Spleen (tissue), 11 donors: ENCODE results near the gene SCNN1A. TPM values are rescaled to one million over a fixed set of nuclear protein-coding genes. Genes with fewer than 3 reads are reported as not detected.

Experiments
- DNase-seq: peaks from one replicate; pipeline ENCODE4 v3.0.0-alpha.2; 2020
- H3K27ac ChIP-seq, 8 donors: fragments of 200-600 bp; sonication (generic) in 7 of 8; 1 replicate in 4 of 8; 2 replicates in 4 of 8; pipeline versions ENCODE4 v1.5.0 to v1.8.0; 2016 to 2021; ENCODE audit warnings: inconsistent platforms in 4 of 8, mild to moderate bottlenecking in 4 of 8, moderate library complexity in 1 of 8
- H3K27me3 ChIP-seq, 7 donors: fragments of 200-600 bp; sonication (generic) in 6 of 7; replicated peaks in 1 of 7; 1 replicate in 4 of 7; 2 replicates in 3 of 7; pipeline versions ENCODE4 v1.5.0 to v1.8.0; 2016 to 2021; ENCODE audit warnings: inconsistent platforms in 3 of 7, mild to moderate bottlenecking in 1 of 7
- H3K36me3 ChIP-seq, 6 donors: fragments of 200-600 bp; sonication (generic) in 5 of 6; 1 replicate in 4 of 6; 2 replicates in 2 of 6; pipeline versions ENCODE4 v1.5.0 to v1.8.0; 2016 to 2021; ENCODE audit warnings: inconsistent platforms in 2 of 6
- H3K4me1 ChIP-seq, 6 donors: fragments of 200-600 bp; sonication (generic) in 5 of 6; 1 replicate in 3 of 6; 2 replicates in 3 of 6; pipeline versions ENCODE4 v1.5.0 to v1.8.0; 2016 to 2021; ENCODE audit warnings: inconsistent platforms in 3 of 6
- H3K4me3 ChIP-seq, 8 donors: fragments of 200-600 bp; sonication (generic) in 7 of 8; 1 replicate in 4 of 8; 2 replicates in 4 of 8; pipeline versions ENCODE4 v1.5.0 to v1.8.0; 2016 to 2021; ENCODE audit warnings: inconsistent platforms in 4 of 8, mild to moderate bottlenecking in 4 of 8, moderate library complexity in 2 of 8
- H3K9me3 ChIP-seq, 8 donors: fragments of 200-600 bp; sonication (generic) in 7 of 8; 1 replicate in 4 of 8; 2 replicates in 4 of 8; pipeline versions ENCODE4 v1.5.0 to v1.8.0; 2016 to 2021; ENCODE audit warnings: inconsistent platforms in 4 of 8
- POLR2A ChIP-seq, 3 donors: fragments of 450-650 bp; IDR thresholded peaks; one replicate each; pipeline ENCODE4 v1.5.1; 2017; ENCODE audit warnings: antibody characterized with exemption in 3 of 3, mild to moderate bottlenecking in 1 of 3
- POLR2AphosphoS5 ChIP-seq, 3 donors: sonication (generic); formaldehyde crosslinking; IDR thresholded peaks; one replicate each; pipeline ENCODE4 v1.5.1; 2017; ENCODE audit warnings: antibody characterized with exemption in 3 of 3
- WGBS, 5 donors: extraction: QIAGEN DNeasy Blood & Tissue Kit in 3 of 5; methylation state at CpG; one replicate each; pipeline versions ENCODE4 v1.1.5 to v1.1.7; 2013 to 2018; 5-methylcytosine and 5-hydroxymethylcytosine counted together
- intact Hi-C: fragments of 100-400 bp; cut with DNase I; formaldehyde crosslinking; loops from one replicate; pipeline ENCODE4 v1.15.0; 2023; ENCODE audit warnings: low total_unique reads
- polyA plus RNA-seq, 3 donors: library from polyadenylated mRNA; stranded (reverse); fragments of 200-250 nt; gene quantifications; one replicate each; pipeline ENCODE4 v1.2.1, GENCODE V29; 2013
- total RNA-seq, 7 donors: library from RNA; depleted of rRNA in 3 of 7; stranded (reverse); fragments of >200 nt in 3 of 7; fragmentation: NEBNext Ultra II Directional in 4 of 7; extraction: Animal tissue kit (Norgen Biotek cat#: 25700) in 4 of 7; gene quantifications; one replicate each; pipeline versions ENCODE4 v1.1.0 to v1.2.1, GENCODE V29; 2016 to 2021
- TF ChIP-seq, protein P1 (sequence below), 11 experiments: fragments of 200-600 bp in 7 of 11; fragments of 450-650 bp in 4 of 11; sonication (generic) in 4 of 11; IDR thresholded peaks in 8 of 11; conservative IDR thresholded peaks in 3 of 11; 1 replicate in 7 of 11; 2 replicates in 4 of 11; pipeline versions ENCODE4 v1.4.0 to v1.8.0; 2016 to 2021; ENCODE audit warnings: antibody characterized with exemption in 11 of 11, inconsistent platforms in 4 of 11, mild to moderate bottlenecking in 1 of 11
- donor health status: healthy with polysubstance abuse.
- donor health status: DM: no; HTN: no; CAD: no; lungs with moderate emphysema.
- donor health status: DM: no; HTN: no; CAD: no.
- donor health status: Bipolar disorder and iron deficiency.
- donor health status: healthy.
- donor health status: DM: no; HTN: no; CAD: no.
- donor health status: DM: yes; HTN: yes; CAD: no.

The SCNN1A gene
- total and polyA plus RNA-seq, 10 donors: 0.17 to 8.6 (median 1.4) TPM

DNA sequence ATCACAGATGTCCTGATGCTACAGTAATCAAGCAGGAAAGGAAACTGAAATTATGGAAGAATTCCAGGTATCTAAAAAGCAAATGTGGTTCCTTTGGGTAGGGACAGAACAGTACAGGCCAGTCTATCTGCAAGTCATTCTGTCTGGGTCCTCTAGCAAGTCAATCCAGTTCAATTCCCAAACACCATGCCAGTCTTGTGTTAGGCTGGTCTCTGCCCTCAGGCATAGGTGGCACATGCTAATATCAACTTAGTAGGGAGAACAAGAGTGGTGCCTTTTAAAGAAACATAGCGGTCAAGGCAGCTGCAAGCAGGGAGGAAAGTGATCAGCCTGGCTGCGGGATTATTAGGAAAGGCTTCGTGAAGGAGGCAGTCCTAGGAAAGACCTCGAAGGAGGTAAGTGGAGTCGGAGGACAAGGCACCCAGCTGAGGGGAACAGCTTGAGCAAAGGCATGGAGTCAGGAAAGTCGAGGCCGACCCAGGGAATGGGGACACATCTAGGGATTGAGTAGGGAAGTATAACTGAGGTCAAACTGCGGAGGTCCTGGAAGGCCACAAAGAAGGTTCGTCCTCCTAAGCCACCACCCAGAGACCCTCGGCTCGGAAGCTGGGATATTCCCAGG lies 68.7 kb downstream of the SCNN1A start:
- 83 to 94% (median 92%) methylated on average over 11 of the region's 11 CpGs for WGBS, 5 donors
- no peaks in the 10 kb centered on the region for H3K9me3 ChIP-seq
- TF ChIP-seq POLR2AphosphoS5 (IDR thresholded peaks at IDR 0.05): no peak
- TF ChIP-seq, protein P1, sequence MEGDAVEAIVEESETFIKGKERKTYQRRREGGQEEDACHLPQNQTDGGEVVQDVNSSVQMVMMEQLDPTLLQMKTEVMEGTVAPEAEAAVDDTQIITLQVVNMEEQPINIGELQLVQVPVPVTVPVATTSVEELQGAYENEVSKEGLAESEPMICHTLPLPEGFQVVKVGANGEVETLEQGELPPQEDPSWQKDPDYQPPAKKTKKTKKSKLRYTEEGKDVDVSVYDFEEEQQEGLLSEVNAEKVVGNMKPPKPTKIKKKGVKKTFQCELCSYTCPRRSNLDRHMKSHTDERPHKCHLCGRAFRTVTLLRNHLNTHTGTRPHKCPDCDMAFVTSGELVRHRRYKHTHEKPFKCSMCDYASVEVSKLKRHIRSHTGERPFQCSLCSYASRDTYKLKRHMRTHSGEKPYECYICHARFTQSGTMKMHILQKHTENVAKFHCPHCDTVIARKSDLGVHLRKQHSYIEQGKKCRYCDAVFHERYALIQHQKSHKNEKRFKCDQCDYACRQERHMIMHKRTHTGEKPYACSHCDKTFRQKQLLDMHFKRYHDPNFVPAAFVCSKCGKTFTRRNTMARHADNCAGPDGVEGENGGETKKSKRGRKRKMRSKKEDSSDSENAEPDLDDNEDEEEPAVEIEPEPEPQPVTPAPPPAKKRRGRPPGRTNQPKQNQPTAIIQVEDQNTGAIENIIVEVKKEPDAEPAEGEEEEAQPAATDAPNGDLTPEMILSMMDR (IDR thresholded peaks at IDR 0.05 in 8 of 11, conservative IDR thresholded peaks at IDR 0.05 in 3 of 11): no peak
- TF ChIP-seq POLR2A (IDR thresholded peaks at IDR 0.05): no peak
- H3K36me3 ChIP-seq: no peaks in the 10 kb centered on the region
- DNase-seq: peak; percentile 40
- H3K27ac ChIP-seq: no peak overlapping the region
- no peak overlapping the region for H3K4me3 ChIP-seq
- peaks cover 0 to 31% (median 16%) of the 10 kb centered on the region in 6 donors for H3K4me1 ChIP-seq
- H3K27me3 ChIP-seq: peaks cover 0 to 54% (median 17%) of the 10 kb centered on the region in 7 donors
- intact Hi-C loops: no loop called here

DNA sequence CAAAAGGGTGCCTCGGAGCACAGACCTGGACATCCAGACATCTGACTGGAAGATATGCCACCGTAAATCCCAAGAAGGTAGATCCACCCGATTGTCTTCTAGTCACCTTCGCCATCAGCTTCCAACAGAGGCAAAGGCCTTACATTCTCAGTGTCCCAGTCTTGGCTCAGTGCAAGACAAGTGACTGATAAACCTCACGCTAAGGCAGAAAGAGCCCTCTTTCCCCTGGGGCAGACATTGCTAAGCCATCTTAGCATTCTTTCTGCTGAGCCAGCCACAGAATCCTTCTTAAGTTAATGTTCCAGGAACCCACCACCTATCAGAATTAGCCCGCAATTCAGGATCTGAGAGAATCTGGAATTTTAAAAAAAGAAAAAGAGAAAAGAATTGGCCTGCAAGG lies 69.2 kb downstream of the SCNN1A start:
- no peaks in the 10 kb centered on the region for H3K36me3 ChIP-seq
- DNase-seq: no peak
- H3K27ac ChIP-seq: no peak overlapping the region
- intact Hi-C loops: no loop called here
- TF ChIP-seq POLR2AphosphoS5 (IDR thresholded peaks at IDR 0.05) (no peak), POLR2A (IDR thresholded peaks at IDR 0.05) (no peak)
- TF ChIP-seq, protein P1 (IDR thresholded peaks at IDR 0.05 in 8 of 11, conservative IDR thresholded peaks at IDR 0.05 in 3 of 11): no peak
- WGBS, 5 donors: 62 to 85% (median 84%) methylated on average over 6 of the region's 6 CpGs
- no peak overlapping the region for H3K4me3 ChIP-seq
- H3K4me1 ChIP-seq: peaks cover 0 to 26% (median 16%) of the 10 kb centered on the region in 6 donors
- peaks cover 0 to 52% (median 16%) of the 10 kb centered on the region in 7 donors for H3K27me3 ChIP-seq
- no peaks in the 10 kb centered on the region for H3K9me3 ChIP-seq

DNA sequence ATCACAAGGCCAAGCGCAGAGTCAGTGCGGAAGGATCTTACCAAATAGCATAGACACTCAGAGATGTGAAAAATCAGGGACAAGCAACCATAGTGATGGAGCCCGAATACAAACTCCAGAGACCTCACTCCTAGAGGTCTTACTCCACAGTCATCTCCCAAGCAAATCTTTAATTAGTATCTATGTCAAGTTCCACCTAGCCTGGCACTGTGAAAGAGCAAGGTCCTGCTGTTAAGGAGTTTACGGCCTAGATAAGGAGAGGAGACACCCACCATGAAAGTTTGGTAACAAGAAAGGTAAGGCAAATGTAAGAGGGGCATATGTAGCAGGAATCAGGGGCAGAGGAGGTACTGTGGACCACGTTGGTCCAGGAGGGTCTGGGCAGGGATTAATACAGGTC lies 72.3 kb downstream of the SCNN1A start:
- no peaks in the 10 kb centered on the region for H3K9me3 ChIP-seq
- no peak overlapping the region for H3K27ac ChIP-seq
- no peak for DNase-seq
- WGBS, 5 donors: 81 to 91% (median 88%) methylated on average over 5 of the region's 5 CpGs
- no peaks in the 10 kb centered on the region for H3K36me3 ChIP-seq
- peaks cover 0 to 25% (median 0%) of the 10 kb centered on the region in 7 donors for H3K27me3 ChIP-seq
- intact Hi-C loops: no loop called here
- no peak overlapping the region for H3K4me3 ChIP-seq
- H3K4me1 ChIP-seq: peaks cover 0 to 18% (median 4%) of the 10 kb centered on the region in 6 donors
- TF ChIP-seq POLR2AphosphoS5 (IDR thresholded peaks at IDR 0.05): no peak
- TF ChIP-seq POLR2A (IDR thresholded peaks at IDR 0.05): no peak
- TF ChIP-seq, protein P1 (IDR thresholded peaks at IDR 0.05 in 8 of 11, conservative IDR thresholded peaks at IDR 0.05 in 3 of 11): no peak

DNA sequence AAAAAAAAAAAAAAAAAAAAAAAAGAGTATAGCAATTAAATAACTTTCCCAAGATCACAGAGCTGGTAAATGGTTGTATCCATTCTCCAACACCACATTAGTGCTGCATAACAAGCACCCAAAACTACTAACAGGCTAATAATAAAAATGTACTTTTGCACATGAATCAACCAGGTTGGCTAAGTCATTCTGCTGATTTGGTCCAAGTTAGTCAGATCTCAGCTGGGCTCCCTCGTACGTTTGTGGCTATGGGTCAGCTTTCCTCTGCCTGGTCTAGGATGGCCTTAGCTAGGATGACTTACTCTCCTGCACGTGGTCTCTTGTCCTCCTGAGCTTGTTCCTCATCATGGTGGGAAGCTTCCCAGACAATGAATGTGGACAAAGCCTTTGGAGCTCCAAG lies 72.7 kb downstream of the SCNN1A start:
- WGBS, 5 donors: 67 to 96% (median 88%) methylated on average over 3 of the region's 3 CpGs
- H3K27me3 ChIP-seq: peaks cover 0 to 22% (median 0%) of the 10 kb centered on the region in 7 donors
- TF ChIP-seq POLR2A (IDR thresholded peaks at IDR 0.05) (no peak), POLR2AphosphoS5 (IDR thresholded peaks at IDR 0.05) (no peak)
- TF ChIP-seq, protein P1 (IDR thresholded peaks at IDR 0.05 in 8 of 11, conservative IDR thresholded peaks at IDR 0.05 in 3 of 11): no peak
- peak; percentile 21 for DNase-seq
- no peak overlapping the region for H3K4me3 ChIP-seq
- H3K4me1 ChIP-seq: peaks cover 0 to 13% (median 2%) of the 10 kb centered on the region in 6 donors
- H3K9me3 ChIP-seq: no peaks in the 10 kb centered on the region
- intact Hi-C loops: no loop called here
- no peak overlapping the region for H3K27ac ChIP-seq
- no peaks in the 10 kb centered on the region for H3K36me3 ChIP-seq
